Measurements from ENCODE around the gene ENPP7. TPM values are rescaled to one million over a fixed set of nuclear protein-coding genes. Genes with fewer than 3 reads are reported as not detected.
A peak's percentile ranks its signal among the peaks of the same experiment; 100 is the strongest.
"Not testable (repeated sequence)": the region's sequence is repeated elsewhere in the genome, so short reads cannot be mapped to it uniquely, and the experiment has no call there.

The ENPP7 gene
- total and polyA plus RNA-seq, 8 donors: 0.05 to 0.15 (median 0.12) TPM; not detected in 3

DNA sequence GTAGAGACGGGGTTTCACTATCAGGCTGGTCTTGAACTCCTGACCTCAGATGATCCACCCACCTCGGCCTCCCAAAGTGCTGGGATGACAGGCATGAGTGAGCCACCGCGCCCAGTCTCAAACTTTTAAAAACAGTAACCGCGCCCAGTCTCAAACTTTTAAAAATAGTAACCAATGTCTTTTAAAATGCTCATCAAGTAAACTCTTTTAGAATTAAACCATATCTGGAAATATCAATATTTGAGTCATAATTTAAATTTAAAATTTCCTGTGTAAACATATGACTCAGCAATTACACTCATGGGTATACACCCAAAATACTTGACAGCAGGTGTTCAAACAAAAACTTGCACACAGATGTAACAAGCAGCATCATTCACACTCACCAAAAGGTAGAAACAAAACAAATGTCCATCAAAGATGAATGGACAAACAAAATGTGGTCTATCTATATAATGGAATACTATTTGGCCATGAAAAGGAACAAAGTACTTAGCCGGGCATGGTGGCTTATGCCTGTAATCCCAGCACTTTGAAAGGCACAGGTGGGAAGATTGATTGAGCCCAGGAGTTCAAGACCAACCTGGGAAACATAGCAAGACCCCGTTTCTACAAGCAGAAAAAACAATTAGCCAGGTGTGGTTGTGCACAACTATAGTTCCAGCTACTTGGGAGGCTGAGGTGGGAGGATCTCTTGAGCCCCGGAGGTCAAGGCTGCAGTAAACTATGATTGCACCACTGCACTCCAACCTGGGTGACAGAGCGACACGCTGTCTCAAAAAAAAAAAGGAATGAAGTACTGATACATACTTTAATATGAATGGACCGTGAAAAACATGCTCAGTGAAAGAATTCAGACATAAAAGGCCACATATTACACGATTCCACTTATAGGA lies 20.2 kb downstream of the ENPP7 start:
- H3K4me3 ChIP-seq: no peak overlapping the region
- no peaks in the 10 kb centered on the region for H3K4me1 ChIP-seq
- FAIRE-seq (no peak), ATAC-seq (no peak), DNase-seq (peak in 1 of 6 donors; percentile 2)
- intact Hi-C loops (cut with DNase I): no loop called here
- no peaks in the 10 kb centered on the region for H3K36me3 ChIP-seq
- no peaks in the 10 kb centered on the region for H3K9me3 ChIP-seq
- no peak overlapping the region for H3K27ac ChIP-seq
- no peak for TF ChIP-seq CTCF (IDR thresholded peaks at IDR 0.05)
- 69 to 78% methylated on average over 13 of the region's 13 CpGs for WGBS, 2 donors
- peaks cover 0 to 19% (median 3%) of the 10 kb centered on the region in 4 donors for H3K27me3 ChIP-seq

DNA sequence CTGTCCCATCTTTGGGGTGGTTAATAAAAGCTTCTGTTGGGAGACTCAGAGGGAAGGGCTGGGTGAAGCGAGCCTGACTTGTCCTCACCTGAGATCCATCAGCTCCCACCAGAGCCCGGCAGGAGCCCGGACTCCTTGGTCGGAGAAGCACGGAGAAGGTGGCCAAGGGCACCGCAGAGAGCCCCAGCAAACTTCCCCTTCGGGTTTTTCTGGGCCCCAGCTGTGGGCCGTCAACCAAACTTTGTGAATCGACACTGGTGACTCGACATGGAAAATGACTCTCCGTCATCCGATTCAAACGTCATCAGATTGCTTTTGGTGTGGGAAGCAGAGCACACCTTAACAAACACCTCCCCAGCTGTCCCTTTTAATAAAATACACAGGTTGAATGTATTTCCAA lies 21.4 kb downstream of the ENPP7 start:
- Histone ChIP-seq H3K27me3 (peaks cover 0 to 17% (median 3%) of the 10 kb centered on the region in 4 donors), H3K9me3 (no peaks in the 10 kb centered on the region), H3K27ac (no peak overlapping the region), H3K4me3 (no peak overlapping the region), H3K36me3 (no peaks in the 10 kb centered on the region), H3K4me1 (no peaks in the 10 kb centered on the region)
- 62 to 69% methylated on average over 13 of the region's 13 CpGs for WGBS, 2 donors
- peak in 1 of 6 donors; percentile 26 for DNase-seq
- intact Hi-C loops (cut with DNase I): no loop called here
- no peak for ATAC-seq
- FAIRE-seq: no peak
- no peak for TF ChIP-seq CTCF (IDR thresholded peaks at IDR 0.05)

GRCh38 chr17:79754370-79754769 lies 23.6 kb downstream of the ENPP7 start:
- Histone ChIP-seq H3K4me1 (no peaks in the 10 kb centered on the region), H3K27ac (no peak overlapping the region), H3K4me3 (no peak overlapping the region), H3K36me3 (no peaks in the 10 kb centered on the region), H3K27me3 (no peaks in the 10 kb centered on the region), H3K9me3 (no peaks in the 10 kb centered on the region)
- no peak for ATAC-seq
- intact Hi-C loops (cut with DNase I): no loop called here
- TF ChIP-seq CTCF (IDR thresholded peaks at IDR 0.05): no peak
- WGBS, 2 donors: 51 to 56% methylated on average over 12 of the region's 12 CpGs
- no peak for FAIRE-seq
- peak in 1 of 6 donors; percentile 2 for DNase-seq

- intact Hi-C loops (cut with DNase I); H3K27ac ChIP-seq; H3K4me1 ChIP-seq; H3K4me3 ChIP-seq; H3K36me3 ChIP-seq; H3K9me3 ChIP-seq; FAIRE-seq; H3K27me3 ChIP-seq; ATAC-seq: not testable (repeated sequence)
- peak in 1 of 6 donors; percentile 13 for DNase-seq
- WGBS, 2 donors: 84 to 94% methylated on average over 9 of the region's 9 CpGs
Observed at GRCh38 chr17:79754903-79755302, 24.2 kb downstream of the ENPP7 start.

DNA sequence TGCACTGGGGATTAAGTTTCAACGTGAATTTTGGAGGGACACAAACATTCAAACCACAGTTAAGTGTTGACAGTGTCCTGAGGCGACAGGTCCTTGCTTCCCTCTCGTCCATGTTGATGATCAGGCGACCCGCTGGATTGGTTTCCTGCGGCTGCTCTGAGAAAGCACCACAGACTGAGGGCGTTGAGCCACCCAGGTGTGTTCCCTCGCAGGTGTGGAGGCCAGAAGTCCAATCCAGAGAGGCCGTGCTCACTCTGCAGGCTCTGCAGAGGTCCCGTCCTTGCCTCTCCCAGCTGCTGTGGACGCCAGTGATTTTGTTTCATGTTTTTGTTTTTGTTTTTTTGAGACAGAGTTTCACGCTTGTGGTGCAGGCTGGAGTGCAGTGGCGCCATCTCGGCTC lies 24.8 kb downstream of the ENPP7 start:
- 80 to 86% methylated on average over 14 of the region's 14 CpGs for WGBS, 2 donors
- Histone ChIP-seq H3K27ac (no peak overlapping the region), H3K9me3 (no peaks in the 10 kb centered on the region), H3K4me1 (no peaks in the 10 kb centered on the region), H3K4me3 (no peak overlapping the region), H3K27me3 (no peaks in the 10 kb centered on the region), H3K36me3 (no peaks in the 10 kb centered on the region)
- DNase-seq (peak in 1 of 6 donors; percentile 19), FAIRE-seq (no peak), ATAC-seq (no peak)
- TF ChIP-seq CTCF (IDR thresholded peaks at IDR 0.05): no peak
- intact Hi-C loops (cut with DNase I): no loop called here

All from pancreas (tissue), 10 donors.